ENCODE results near the gene CYP27C1. TPM values are rescaled to one million over a fixed set of nuclear protein-coding genes. Genes with fewer than 3 reads are reported as not detected.
"Not testable (repeated sequence)": the region's sequence is repeated elsewhere in the genome, so short reads cannot be mapped to it uniquely, and the experiment has no call there.

Gene CYP27C1
- total RNA-seq, 2 donors from 2014 or later: not detected

DNA sequence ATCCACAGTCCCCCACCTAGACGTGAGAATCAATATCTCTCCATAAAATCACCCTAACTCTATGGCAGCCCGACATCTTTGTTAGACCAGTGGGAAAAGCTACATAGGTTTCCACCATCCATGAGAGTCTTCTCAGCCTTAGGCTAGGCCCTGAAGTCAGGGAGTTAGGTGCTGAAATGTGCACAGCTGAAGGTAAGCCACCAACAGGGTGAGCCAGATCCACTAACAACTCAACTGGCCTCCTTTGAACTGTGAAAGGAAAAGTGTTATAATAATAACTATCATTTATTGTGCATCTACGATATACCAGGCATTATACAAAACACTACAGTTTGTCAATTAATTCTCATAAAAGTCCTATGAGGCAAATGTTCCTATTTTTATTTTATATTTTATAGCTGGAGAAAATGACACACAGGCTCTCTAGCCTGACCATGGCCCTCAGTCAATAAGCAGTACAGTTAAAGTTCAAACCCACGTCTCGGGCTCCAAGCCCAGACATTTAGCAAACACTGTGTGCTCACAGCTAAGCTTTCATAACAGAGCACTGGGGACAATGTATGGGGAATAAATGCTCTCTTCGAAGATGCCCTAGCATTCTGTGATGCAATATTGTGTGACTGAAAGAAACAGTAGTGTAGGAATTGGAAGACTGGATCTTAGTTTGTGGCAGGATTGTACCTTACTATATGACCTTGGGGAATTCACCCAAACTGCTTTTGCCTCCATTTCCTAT is 11.2 kb upstream of the CYP27C1 start:
- Mint-ChIP-seq H3K36me3 (ENCODE audit: insufficient read depth in 2 of 2) (peaks cover 0 to 3% of the 10 kb centered on the region in 2 donors), H3K9me3 (peaks cover 0 to 2% of the 10 kb centered on the region in 2 donors), H3K27ac (no peak overlapping the region), H3K4me3 (no peak overlapping the region), H3K4me1 (ENCODE audit: low read depth) (peaks cover 8% of the 10 kb centered on the region), H3K27me3 (ENCODE audit: low read depth) (peaks cover 5% of the 10 kb centered on the region)
- ATAC-seq (replicated peaks in 1 of 2): no peak
- DNase-seq: no peak

DNA sequence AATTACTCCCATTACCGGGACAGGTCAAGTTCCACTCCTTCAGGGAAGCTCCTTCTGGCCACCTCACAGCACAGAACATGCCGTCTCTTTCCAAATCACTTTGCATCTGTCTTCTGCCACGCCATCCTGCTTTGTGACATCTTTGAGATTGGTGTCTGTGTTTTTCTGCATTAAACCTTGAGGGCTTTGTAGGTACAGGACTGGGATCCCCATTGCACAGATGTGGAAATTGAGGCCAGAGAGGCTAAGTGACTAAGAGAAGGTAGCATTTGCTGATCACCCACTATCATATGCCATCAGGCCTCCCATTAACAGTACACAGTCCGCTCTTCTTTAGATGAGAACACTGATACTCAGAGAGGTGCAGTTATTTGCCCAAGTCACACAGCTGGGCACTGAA is 9.5 kb upstream of the CYP27C1 start:
- Mint-ChIP-seq H3K4me1 (ENCODE audit: low read depth) (peaks cover 21% of the 10 kb centered on the region), H3K27me3 (ENCODE audit: low read depth) (peaks cover 19% of the 10 kb centered on the region), H3K36me3 (ENCODE audit: insufficient read depth in 2 of 2) (peaks cover 0 to 3% of the 10 kb centered on the region in 2 donors), H3K4me3 (no peak overlapping the region), H3K9me3 (peaks cover 0 to 2% of the 10 kb centered on the region in 2 donors), H3K27ac (no peak overlapping the region)
- ATAC-seq (replicated peaks in 1 of 2) (no peak), DNase-seq (no peak)

DNA sequence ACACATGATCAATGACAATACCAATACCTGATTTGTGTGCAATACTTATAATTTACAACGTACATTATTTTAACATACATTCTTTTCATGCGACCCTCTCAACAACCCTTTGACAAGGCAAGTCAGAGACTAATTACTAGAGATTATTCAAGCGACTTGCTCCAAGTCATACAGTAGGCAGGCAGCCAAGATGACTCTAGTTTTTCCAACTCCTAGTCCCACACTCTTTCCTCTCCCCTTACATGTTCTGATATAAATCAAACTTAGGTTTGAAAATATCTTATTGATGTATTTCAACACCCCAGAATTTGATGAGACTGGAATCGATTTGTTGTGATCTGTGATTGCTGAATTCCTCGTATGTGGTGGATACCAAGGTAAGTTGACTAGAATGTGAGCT is 8.0 kb upstream of the CYP27C1 start:
- H3K4me3 Mint-ChIP-seq: no peak overlapping the region
- H3K4me1 Mint-ChIP-seq (ENCODE audit: low read depth): peaks cover 21% of the 10 kb centered on the region
- H3K27me3 Mint-ChIP-seq (ENCODE audit: low read depth): peaks cover 31% of the 10 kb centered on the region
- peaks cover 0 to 3% of the 10 kb centered on the region in 2 donors for H3K36me3 Mint-ChIP-seq (ENCODE audit: insufficient read depth in 2 of 2)
- no peak for ATAC-seq (replicated peaks in 1 of 2)
- peaks cover 0 to 2% of the 10 kb centered on the region in 2 donors for H3K9me3 Mint-ChIP-seq
- DNase-seq: no peak
- H3K27ac Mint-ChIP-seq: no peak overlapping the region

DNA sequence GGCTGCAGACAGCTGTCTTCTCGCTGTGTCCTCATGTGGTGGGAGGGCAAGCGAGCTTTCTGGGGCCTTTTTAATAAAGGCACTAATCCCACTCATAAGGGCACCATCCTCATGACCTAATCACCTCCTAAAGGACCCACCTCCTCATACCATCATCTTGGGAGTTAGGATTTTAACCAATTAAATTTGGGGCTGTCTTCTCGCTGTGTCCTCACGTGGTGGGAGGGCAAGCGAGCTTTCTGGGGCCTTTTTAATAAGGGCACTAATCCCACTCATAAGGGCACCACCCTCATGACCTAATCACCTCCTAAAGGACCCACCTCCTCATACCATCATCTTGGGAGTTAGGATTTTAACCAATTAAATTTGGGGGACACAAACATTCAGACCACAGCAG is 7.2 kb upstream of the CYP27C1 start:
- not testable (repeated sequence) for DNase-seq; ATAC-seq (replicated peaks in 1 of 2); H3K36me3 Mint-ChIP-seq (ENCODE audit: insufficient read depth in 2 of 2); H3K27ac Mint-ChIP-seq; H3K9me3 Mint-ChIP-seq
- peaks cover 35% of the 10 kb centered on the region for H3K27me3 Mint-ChIP-seq (ENCODE audit: low read depth)
- peaks cover 21% of the 10 kb centered on the region for H3K4me1 Mint-ChIP-seq (ENCODE audit: low read depth)
- H3K4me3 Mint-ChIP-seq: peak overlapping the region in 1 of 2 donors; percentile 83

DNA sequence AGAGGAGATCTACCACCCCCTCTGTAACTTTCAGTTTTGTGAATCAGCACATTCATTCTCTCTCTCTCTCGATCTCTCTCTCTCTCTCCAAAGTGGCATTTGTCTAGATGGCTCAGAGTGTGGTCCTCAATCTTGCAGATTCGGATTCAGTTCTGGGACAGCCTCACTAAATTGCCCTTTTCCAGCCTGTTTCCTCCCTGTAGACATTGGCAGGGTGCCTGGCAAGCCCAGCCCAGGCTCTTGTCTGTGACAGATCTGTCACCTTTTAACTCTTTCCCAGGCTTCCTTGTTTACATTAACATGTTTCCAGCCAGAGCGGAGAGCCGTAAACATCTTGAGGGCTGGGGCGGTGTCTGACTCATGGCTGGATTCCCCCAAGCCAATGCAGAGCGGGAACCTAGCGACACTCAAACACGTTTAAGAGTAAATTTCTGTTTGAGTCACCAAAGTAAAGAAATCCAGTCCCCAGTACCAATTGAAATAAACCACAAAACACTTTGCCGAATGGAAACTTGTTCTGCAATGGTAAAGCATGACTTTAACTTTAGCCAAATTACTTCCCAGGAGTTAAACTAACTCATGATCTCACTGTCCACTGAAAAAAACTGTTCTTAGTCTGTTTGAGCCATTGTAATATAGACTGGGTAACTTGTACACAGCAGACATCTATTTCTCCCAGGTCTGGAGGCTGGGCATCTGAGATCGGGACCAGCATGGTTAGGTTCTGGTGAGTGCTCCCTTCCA is 6.6 kb upstream of the CYP27C1 start:
- peak; percentile 73 to 74 for DNase-seq

DNA sequence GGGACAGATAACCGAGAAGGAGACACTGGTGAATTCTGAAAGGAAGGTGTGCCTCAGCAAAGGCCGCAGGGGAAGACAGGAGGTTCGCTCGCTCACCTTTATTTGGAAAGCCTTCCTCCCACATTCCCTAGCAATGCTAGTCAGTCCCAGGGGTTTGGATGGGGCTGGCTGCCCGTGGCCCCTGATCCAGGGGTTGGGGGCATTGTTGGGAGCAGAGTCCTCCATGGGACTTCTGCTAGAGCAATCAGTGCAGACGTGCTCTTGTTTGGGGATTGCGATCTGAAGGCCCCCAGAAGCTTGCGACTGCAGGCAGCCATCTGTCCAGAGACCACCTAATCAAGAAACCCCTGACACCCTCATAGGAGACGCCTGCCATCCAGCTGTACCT is 6.0 kb upstream of the CYP27C1 start:
- H3K36me3 Mint-ChIP-seq (ENCODE audit: insufficient read depth in 2 of 2): peaks cover 0 to 3% of the 10 kb centered on the region in 2 donors
- peak overlapping the region; percentile 83 to 84 for H3K4me3 Mint-ChIP-seq
- H3K27ac Mint-ChIP-seq: no peak overlapping the region
- peaks cover 21% of the 10 kb centered on the region for H3K4me1 Mint-ChIP-seq (ENCODE audit: low read depth)
- peaks cover 35% of the 10 kb centered on the region for H3K27me3 Mint-ChIP-seq (ENCODE audit: low read depth)
- DNase-seq (no peak), ATAC-seq (replicated peaks in 1 of 2) (no peak)
- H3K9me3 Mint-ChIP-seq: peaks cover 0 to 2% of the 10 kb centered on the region in 2 donors

More for the DNA sequence above, 6.6 kb upstream of the CYP27C1 start:
- H3K4me1 Mint-ChIP-seq (ENCODE audit: low read depth): peaks cover 21% of the 10 kb centered on the region
- peak overlapping the region; percentile 10 for H3K27ac Mint-ChIP-seq
- peak overlapping the region; percentile 83 to 84 for H3K4me3 Mint-ChIP-seq
- peaks cover 35% of the 10 kb centered on the region for H3K27me3 Mint-ChIP-seq (ENCODE audit: low read depth)
- peaks cover 0 to 3% of the 10 kb centered on the region in 2 donors for H3K36me3 Mint-ChIP-seq (ENCODE audit: insufficient read depth in 2 of 2)
- ATAC-seq (replicated peaks in 1 of 2): peak; percentile 92 to 95
- H3K9me3 Mint-ChIP-seq: peaks cover 0 to 2% of the 10 kb centered on the region in 2 donors

DNA sequence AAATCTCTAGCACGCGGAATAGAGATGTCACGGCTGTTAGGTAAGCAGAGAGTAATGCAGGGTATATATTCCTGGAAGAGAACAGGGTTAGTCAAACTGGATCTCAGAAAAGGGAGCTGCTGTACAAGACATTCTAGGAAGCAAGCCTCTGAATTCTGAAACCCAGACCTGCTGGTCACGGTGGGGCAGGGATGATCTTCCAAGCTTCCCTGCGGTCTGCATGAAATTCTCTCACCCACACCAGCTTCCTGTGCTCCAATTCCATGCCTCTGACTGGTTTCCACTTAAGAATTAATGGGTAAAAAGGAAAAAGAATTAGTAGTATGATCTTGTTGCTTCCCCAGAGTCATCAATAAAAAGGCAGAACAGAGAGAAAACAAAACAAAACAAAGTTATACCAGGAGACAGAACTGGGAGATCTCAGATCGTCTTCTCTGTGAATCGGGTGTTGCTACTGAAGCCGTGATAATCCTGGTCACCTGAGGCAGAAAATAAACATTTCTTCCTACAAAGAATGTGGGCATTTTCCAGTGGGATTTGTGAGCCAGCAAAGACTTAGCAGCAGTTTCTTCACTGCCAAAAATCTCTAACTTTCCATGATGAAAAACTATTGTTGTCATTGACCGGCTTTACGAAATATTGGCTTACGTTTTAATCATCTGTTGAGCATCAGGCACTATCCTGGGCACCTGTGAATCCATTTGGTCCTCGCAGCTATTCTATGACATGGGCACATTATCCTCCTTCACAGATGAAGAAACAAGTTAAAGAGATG is 5.3 kb upstream of the CYP27C1 start:
- H3K36me3 Mint-ChIP-seq (ENCODE audit: insufficient read depth in 2 of 2): peaks cover 3 to 4% of the 10 kb centered on the region in 2 donors
- H3K9me3 Mint-ChIP-seq: peaks cover 0 to 2% of the 10 kb centered on the region in 2 donors
- peaks cover 27% of the 10 kb centered on the region for H3K4me1 Mint-ChIP-seq (ENCODE audit: low read depth)
- H3K27ac Mint-ChIP-seq: no peak overlapping the region
- peak overlapping the region; percentile 5 to 38 for H3K4me3 Mint-ChIP-seq
- peaks cover 42% of the 10 kb centered on the region for H3K27me3 Mint-ChIP-seq (ENCODE audit: low read depth)
- ATAC-seq (replicated peaks in 1 of 2) (no peak), DNase-seq (no peak)

DNA sequence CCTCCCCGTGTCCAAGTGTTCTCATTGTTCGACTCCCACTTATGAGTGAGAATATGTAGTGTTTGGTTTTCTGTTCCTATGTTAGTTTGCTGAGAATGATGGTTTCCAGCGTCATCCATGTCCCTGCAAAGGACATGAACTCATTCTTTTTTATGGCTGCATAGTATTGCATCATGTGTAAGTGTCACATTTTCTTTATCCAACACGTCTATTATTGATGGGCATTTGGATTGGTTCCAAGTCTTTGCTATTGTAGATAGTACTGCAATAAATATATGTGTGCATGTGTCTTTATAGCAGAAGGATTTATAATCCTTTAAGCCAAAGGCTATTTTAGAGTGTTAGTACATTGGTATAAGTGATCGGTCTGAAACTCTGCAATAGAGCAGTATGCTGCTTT is 4.0 kb upstream of the CYP27C1 start:
- H3K9me3 Mint-ChIP-seq; DNase-seq; H3K4me3 Mint-ChIP-seq; H3K36me3 Mint-ChIP-seq (ENCODE audit: insufficient read depth in 2 of 2); ATAC-seq (replicated peaks in 1 of 2); H3K27ac Mint-ChIP-seq: not testable (repeated sequence)
- Mint-ChIP-seq H3K4me1 (ENCODE audit: low read depth) (peaks cover 31% of the 10 kb centered on the region), H3K27me3 (ENCODE audit: low read depth) (peaks cover 48% of the 10 kb centered on the region)

DNA sequence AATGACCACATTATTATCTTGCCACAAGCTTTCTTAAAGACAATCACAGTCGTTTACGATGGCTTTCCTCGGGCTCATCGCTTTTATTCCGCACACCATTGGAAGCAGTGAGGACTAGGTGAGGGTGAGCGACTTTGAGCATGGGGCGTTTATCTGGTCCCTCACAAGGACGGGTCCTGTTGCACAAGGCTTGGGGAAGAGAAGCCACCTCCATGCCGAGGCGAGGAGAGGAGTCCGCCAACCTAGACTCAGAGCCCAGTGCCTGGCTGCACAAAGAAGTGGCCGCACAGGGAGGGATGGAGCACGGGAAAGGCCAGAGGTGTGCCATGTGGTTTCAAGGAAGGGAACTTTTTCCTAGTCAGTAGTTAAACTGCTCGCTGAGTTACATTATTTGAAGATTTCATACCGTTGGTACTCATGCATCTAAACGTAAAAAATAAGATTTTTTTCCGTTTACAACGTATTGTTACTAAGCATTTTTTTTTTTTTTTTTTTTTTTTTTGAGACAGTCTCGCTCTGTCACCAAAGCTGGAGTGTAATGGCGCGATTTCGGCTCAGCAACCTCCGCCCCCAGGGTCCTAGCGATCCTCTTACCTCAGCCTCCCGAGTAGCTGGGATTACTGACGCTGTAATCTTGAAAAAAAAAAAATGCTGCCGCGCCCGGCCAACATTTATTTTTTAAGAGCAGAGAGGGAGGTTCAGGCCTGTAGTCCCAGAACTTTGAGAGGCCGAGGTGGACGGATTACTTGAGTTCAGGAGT is 849 bp upstream of the CYP27C1 start:
- Mint-ChIP-seq H3K4me1 (ENCODE audit: low read depth) (peaks cover 19% of the 10 kb centered on the region), H3K9me3 (no peaks in the 10 kb centered on the region), H3K27me3 (ENCODE audit: low read depth) (peaks cover 75% of the 10 kb centered on the region), H3K36me3 (ENCODE audit: insufficient read depth in 2 of 2) (peaks cover 7 to 8% of the 10 kb centered on the region in 2 donors), H3K27ac (no peak overlapping the region), H3K4me3 (peak overlapping the region; percentile 90 to 92)
- DNase-seq: no peak
- ATAC-seq (replicated peaks in 1 of 2): peak in 1 of 2 donors; percentile 27

DNA sequence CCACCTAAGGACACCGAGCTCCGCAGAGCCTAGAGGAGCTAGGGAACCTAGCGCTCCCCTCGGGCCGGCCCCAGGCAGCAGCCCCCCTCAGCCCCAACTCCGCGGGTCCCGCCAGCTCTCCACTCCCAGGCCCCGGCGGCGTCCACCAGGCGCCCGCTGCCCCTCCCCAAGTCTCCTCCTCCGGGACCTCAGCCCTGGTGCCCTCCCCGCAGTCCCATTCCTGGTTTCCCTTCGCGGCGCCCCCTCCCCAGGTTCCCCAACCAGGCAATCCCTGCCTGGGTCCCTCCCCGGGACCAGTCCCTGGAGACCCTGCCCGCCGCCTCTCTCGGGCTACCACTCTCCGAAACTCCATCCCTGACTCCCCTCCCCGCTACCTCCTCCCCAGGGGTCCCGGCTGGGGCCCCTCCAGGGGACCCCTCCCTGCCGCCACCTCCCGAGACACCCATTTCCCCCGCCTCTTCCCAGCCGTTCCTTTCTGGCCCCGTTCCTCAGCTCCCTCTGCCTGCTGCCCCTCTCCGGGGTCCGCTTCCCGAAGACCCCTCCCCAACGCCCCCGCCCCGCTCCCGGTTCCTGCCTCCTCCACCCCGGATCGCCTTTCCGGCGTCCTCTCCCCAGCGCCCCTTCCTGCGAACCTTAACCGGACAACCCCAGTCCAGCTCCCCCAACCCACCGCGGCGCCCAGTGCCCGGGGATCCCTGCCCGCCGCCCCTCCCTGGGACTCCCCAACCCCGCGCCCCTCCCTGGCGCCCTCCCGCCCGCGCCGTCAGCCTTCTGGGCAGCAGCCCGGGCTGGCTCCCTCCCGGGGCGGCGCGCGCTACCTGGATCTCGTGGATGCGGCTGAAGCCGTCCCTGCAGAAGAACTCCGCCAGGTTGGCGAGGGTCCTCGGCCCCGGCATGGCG is 678 bp downstream of the CYP27C1 start:
- Mint-ChIP-seq H3K9me3 (no peaks in the 10 kb centered on the region), H3K4me3 (peak overlapping the region; percentile 74 to 80), H3K27ac (no peak overlapping the region), H3K27me3 (ENCODE audit: low read depth) (peaks cover 65% of the 10 kb centered on the region), H3K4me1 (ENCODE audit: low read depth) (peaks cover 10% of the 10 kb centered on the region), H3K36me3 (ENCODE audit: insufficient read depth in 2 of 2) (peaks cover 7 to 8% of the 10 kb centered on the region in 2 donors)
- ATAC-seq (replicated peaks in 1 of 2) (peak; percentile 39 to 49), DNase-seq (peak in 1 of 2 donors; percentile 32)

DNA sequence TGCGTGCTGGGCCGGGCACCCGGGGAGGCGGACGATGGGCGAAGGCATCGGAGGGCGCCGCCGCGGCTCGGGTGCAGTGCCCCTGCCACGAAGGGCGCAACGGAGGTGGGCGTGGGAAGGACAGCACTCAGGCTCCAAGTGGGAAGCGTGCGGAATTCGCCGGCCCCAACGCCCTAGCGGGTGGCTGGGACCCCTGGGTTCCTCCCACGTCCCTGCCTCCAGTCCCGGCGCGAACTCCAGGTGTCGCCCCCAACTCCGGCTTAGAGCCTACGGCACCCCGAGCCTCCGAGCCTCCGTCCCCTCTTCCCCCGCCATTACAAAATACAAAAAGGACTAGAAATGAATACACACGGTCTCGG is 1.3 kb downstream of the CYP27C1 start:
- Mint-ChIP-seq H3K27ac (no peak overlapping the region), H3K36me3 (ENCODE audit: insufficient read depth in 2 of 2) (peaks cover 7 to 8% of the 10 kb centered on the region in 2 donors), H3K9me3 (no peaks in the 10 kb centered on the region), H3K4me3 (peak overlapping the region; percentile 74 to 80), H3K4me1 (ENCODE audit: low read depth) (peaks cover 10% of the 10 kb centered on the region), H3K27me3 (ENCODE audit: low read depth) (peaks cover 65% of the 10 kb centered on the region)
- DNase-seq (no peak), ATAC-seq (replicated peaks in 1 of 2) (no peak)

Measured in activated T-cell treated with anti-CD3 and anti-CD28 coated beads, Interleukin-2, amount 50 U/mL, for 72 hours (primary cell).